NCI-H187 treated with DMSO at 0.1 percent for 48 hours (cell line): ENCODE data around the gene OTULIN.

ENCODE experiments used
- DNase-seq: peaks from one replicate; lab custom pipeline; 2025; lab: John Stamatoyannopoulos, UW

OTULIN gene

GRCh38 chr5:14721990-14722656 lies 57.6 kb downstream of the OTULIN start:
- DNase-seq = no peak

GRCh38 chr5:14722923-14723322 lies 58.4 kb downstream of the OTULIN start:
- DNase-seq = no peak

- DNase-seq = no peak
Observed at GRCh38 chr5:14723701-14724132, 59.2 kb downstream of the OTULIN start.

- DNase-seq = no peak
Observed at GRCh38 chr5:14724633-14725032, 60.1 kb downstream of the OTULIN start.

GRCh38 chr5:14726066-14726838 lies 61.7 kb downstream of the OTULIN start:
- DNase-seq = no peak

GRCh38 chr5:14727428-14727865 lies 62.9 kb downstream of the OTULIN start:
- peak; percentile 76 for DNase-seq

- no peak for DNase-seq
Observed at GRCh38 chr5:14727928-14728458, 63.5 kb downstream of the OTULIN start.

GRCh38 chr5:14728459-14728938 lies 64.0 kb downstream of the OTULIN start:
- no peak for DNase-seq

- DNase-seq = no peak
Observed at GRCh38 chr5:14729448-14730385, 65.2 kb downstream of the OTULIN start.

- no peak for DNase-seq
Observed at GRCh38 chr5:14730466-14730865, 65.9 kb downstream of the OTULIN start.

GRCh38 chr5:14730881-14731280 lies 66.4 kb downstream of the OTULIN start:
- DNase-seq = no peak

- no peak for DNase-seq
Observed at GRCh38 chr5:14732991-14733390, 68.5 kb downstream of the OTULIN start.

GRCh38 chr5:14733661-14734060 lies 69.1 kb downstream of the OTULIN start:
- DNase-seq = no peak

GRCh38 chr5:14734396-14734795 lies 69.9 kb downstream of the OTULIN start:
- DNase-seq = peak; percentile 33

- DNase-seq = no peak
Observed at GRCh38 chr5:14735944-14736343, 71.4 kb downstream of the OTULIN start.

GRCh38 chr5:14737291-14737690 lies 72.8 kb downstream of the OTULIN start:
- DNase-seq = no peak

- DNase-seq = no peak
Observed at GRCh38 chr5:14738050-14738449, 73.5 kb downstream of the OTULIN start.

- DNase-seq = no peak
Observed at GRCh38 chr5:14739538-14739937, 75.0 kb downstream of the OTULIN start.

GRCh38 chr5:14739981-14740380 lies 75.5 kb downstream of the OTULIN start:
- DNase-seq = no peak

- DNase-seq = no peak
Observed at GRCh38 chr5:14741131-14741530, 76.6 kb downstream of the OTULIN start.

- peak; percentile 90 for DNase-seq
Observed at GRCh38 chr5:14741801-14742440, 77.4 kb downstream of the OTULIN start.
